Transverse colon (tissue), 3 donors: ENCODE results near the gene PRDM11.

Experiments used
- EP300 ChIP-seq: sonication (generic); formaldehyde crosslinking; IDR thresholded peaks from one replicate; pipeline ENCODE4 v1.6.1; 2017; ENCODE audit warnings: antibody characterized with exemption, low read depth
- POLR2A ChIP-seq: fragments of 450-650 bp; IDR thresholded peaks from one replicate; pipeline ENCODE4 v1.6.1; 2016; ENCODE audit warnings: antibody characterized with exemption, mild to moderate bottlenecking, moderate library complexity
- TF ChIP-seq, protein P1 (sequence below), 5 experiments: fragments of 200-600 bp in 3 of 5; fragments of 450-650 bp in 2 of 5; sonication (generic) in 3 of 5; IDR thresholded peaks; 1 replicate in 2 of 5; 2 replicates in 3 of 5; pipeline ENCODE4 v1.5.1; 2016 to 2017; ENCODE audit warnings: antibody characterized with exemption in 5 of 5, inconsistent platforms in 3 of 5, mild to moderate bottlenecking in 2 of 5, moderate library complexity in 1 of 5

DNA sequence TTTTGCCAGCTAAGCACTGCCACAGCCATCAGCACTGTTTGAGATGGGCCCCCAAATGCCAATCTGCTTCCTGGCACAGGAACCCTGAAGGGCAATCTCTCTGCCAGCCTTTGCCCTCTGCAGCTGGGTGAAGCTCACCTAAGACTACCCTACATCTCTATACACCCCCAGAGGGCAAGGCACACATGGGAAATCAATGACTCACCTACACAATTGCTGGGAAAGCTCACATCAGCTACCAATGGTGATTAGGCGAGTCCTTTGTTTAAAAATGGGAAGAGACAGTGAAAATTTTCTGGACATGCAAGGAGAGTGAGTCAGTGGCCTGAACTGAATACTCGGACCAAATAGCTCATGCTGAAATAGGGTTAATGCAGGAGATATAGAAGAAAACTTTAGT is 12.6 kb upstream of the PRDM11 start:
- TF ChIP-seq, protein P1, sequence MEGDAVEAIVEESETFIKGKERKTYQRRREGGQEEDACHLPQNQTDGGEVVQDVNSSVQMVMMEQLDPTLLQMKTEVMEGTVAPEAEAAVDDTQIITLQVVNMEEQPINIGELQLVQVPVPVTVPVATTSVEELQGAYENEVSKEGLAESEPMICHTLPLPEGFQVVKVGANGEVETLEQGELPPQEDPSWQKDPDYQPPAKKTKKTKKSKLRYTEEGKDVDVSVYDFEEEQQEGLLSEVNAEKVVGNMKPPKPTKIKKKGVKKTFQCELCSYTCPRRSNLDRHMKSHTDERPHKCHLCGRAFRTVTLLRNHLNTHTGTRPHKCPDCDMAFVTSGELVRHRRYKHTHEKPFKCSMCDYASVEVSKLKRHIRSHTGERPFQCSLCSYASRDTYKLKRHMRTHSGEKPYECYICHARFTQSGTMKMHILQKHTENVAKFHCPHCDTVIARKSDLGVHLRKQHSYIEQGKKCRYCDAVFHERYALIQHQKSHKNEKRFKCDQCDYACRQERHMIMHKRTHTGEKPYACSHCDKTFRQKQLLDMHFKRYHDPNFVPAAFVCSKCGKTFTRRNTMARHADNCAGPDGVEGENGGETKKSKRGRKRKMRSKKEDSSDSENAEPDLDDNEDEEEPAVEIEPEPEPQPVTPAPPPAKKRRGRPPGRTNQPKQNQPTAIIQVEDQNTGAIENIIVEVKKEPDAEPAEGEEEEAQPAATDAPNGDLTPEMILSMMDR (IDR thresholded peaks at IDR 0.05): no peak
- TF ChIP-seq POLR2A (no peak), EP300 (no peak)
